ENCODE measurements around the gene TSHZ2.

- TF ChIP-seq CTCF (IDR thresholded peaks at IDR 0.05) (no peak), POLR2A (IDR thresholded peaks at IDR 0.05) (no peak)
Measured at GRCh38 chr20:53136473-53136872, 164.3 kb downstream of the TSHZ2 start.

Measured in heart left ventricle (tissue), 13 donors.